PC-9 (cell line): ENCODE data around the gene ARSG. TPM values are rescaled to one million over a fixed set of nuclear protein-coding genes. Genes with fewer than 3 reads are reported as not detected.

ENCODE experiments used
- BruUV-seq: library from RNA; stranded (reverse); fragments of 400-500 nt; replicated peaks from 2 replicates; lab custom pipeline; 2021; lab: Mats Ljungman, UMichigan
- CTCF ChIA-PET: fragments of 300-600 bp; sonication (Branson Sonifier 250); formaldehyde crosslinking; loops from one replicate; lab custom pipeline; 2022; ENCODE audit warnings: antibody characterized with exemption; lab: Charles Lee
- POLR2A ChIA-PET: fragments of 300-600 bp; sonication (Branson Sonifier 250); formaldehyde crosslinking; loops from one replicate; lab custom pipeline; 2022; ENCODE audit warnings: antibody characterized with exemption; ENCODE audit not compliant: unreplicated experiment; lab: Charles Lee
- DNase-seq, 2 experiments: peaks; one replicate each; pipeline versions ENCODE4 v3.0.0 to v3.0.0-alpha.2; 2015 to 2022; ENCODE audit warnings: mixed read lengths in 1 of 2
- H2AFZ ChIP-seq: fragments of 200-600 bp; sonication (generic); 2 replicates; pipeline ENCODE4 v1.8.1; 2017; ENCODE audit warnings: antibody characterized with exemption
- H3F3A ChIP-seq: fragments of 200-600 bp; sonication (generic); 2 replicates; pipeline ENCODE4 v1.8.1; 2017; ENCODE audit warnings: antibody characterized with exemption, mild to moderate bottlenecking, low read depth; ENCODE audit not compliant: insufficient read depth
- H3K27ac ChIP-seq: fragments of 200-600 bp; sonication (generic); 2 replicates; pipeline ENCODE4 v1.6.1; 2016; ENCODE audit warnings: mixed run types
- H3K27me3 ChIP-seq: fragments of 200-600 bp; sonication (generic); 2 replicates; pipeline ENCODE4 v1.6.1; 2016; ENCODE audit warnings: low read depth, mixed run types; ENCODE audit not compliant: insufficient read depth
- H3K36me3 ChIP-seq: fragments of 200-600 bp; sonication (generic); 2 replicates; pipeline ENCODE4 v1.6.1; 2016; ENCODE audit warnings: low read depth, mixed run types
- H3K4me1 ChIP-seq: fragments of 200-600 bp; sonication (generic); replicated peaks from 2 replicates; pipeline ENCODE4 v1.6.1; 2016; ENCODE audit warnings: mixed run types; ENCODE audit not compliant: insufficient read depth
- H3K4me2 ChIP-seq: fragments of 200-600 bp; sonication (generic); 2 replicates; pipeline ENCODE4 v1.6.1; 2017; ENCODE audit warnings: mixed run types
- H3K4me3 ChIP-seq: fragments of 200-600 bp; sonication (generic); 2 replicates; pipeline ENCODE4 v1.6.1; 2016; ENCODE audit warnings: mixed run types
- H3K79me2 ChIP-seq: fragments of 200-600 bp; sonication (generic); 2 replicates; pipeline ENCODE4 v1.6.1; 2017; ENCODE audit warnings: low read depth, mixed run types
- H3K9me2 ChIP-seq: fragments of 200-600 bp; sonication (generic); 2 replicates; pipeline ENCODE4 v1.8.1; 2017; ENCODE audit warnings: mild to moderate bottlenecking; ENCODE audit not compliant: insufficient read depth
- H3K9me3 ChIP-seq: fragments of 200-600 bp; sonication (generic); 2 replicates; pipeline ENCODE4 v1.8.1; 2016; ENCODE audit warnings: low read depth; ENCODE audit not compliant: insufficient read depth
- H4K20me1 ChIP-seq: fragments of 200-600 bp; sonication (generic); 2 replicates; pipeline ENCODE4 v1.8.1; 2017; ENCODE audit not compliant: insufficient read depth
- CTCF ChIP-seq: fragments of 200-600 bp; sonication (generic); conservative IDR thresholded peaks from 2 replicates; pipeline ENCODE4 v1.6.1; 2017; ENCODE audit warnings: mixed run types, antibody characterized with exemption, mild to moderate bottlenecking, moderate library complexity
- EZH2 ChIP-seq: fragments of 200-600 bp; sonication (generic); IDR thresholded peaks from 2 replicates; pipeline ENCODE4 v1.8.0; 2017; ENCODE audit warnings: antibody characterized with exemption, low read depth
- intact Hi-C: fragments of 100-400 bp; cut with micrococcal nuclease; formaldehyde crosslinking; loops from one replicate; pipeline ENCODE4 v1.10.0; 2022; ENCODE audit not compliant: unreplicated experiment
- total RNA-seq: library from RNA; stranded (reverse); gene quantifications from 2 replicates; pipeline ENCODE4 v1.2.3, GENCODE V29; 2021

ARSG gene
- total RNA-seq, 1 experiment from 2014 or later = 4.0 TPM

GRCh38 chr17:68378268-68379176, 87.2 kb downstream of the ARSG start:
- DNase-seq = peak; percentile 52 to 95
- TF ChIP-seq CTCF (no peak), EZH2 (no peak)
- H3K27ac ChIP-seq = peak overlapping the region; percentile 87
- H3K4me1 ChIP-seq = peaks cover 63% of the 10 kb centered on the region
- peak overlapping the region; percentile 76 for H3K4me2 ChIP-seq
- no peaks in the 10 kb centered on the region for H3K9me3 ChIP-seq
- CTCF ChIA-PET = no interaction called here
- peak overlapping the region; percentile 49; the same call in 1 of the 2 replicates for H3K4me3 ChIP-seq
- intact Hi-C loops = loop anchor here (1.0 to 5.0 kb wide), 3 partner anchors 24 to 86 kb away; partner anchors contain the start of genes ARSG and SLC16A6
- BruUV-seq = TSS peak; percentile 41
- no peaks in the 10 kb centered on the region for H4K20me1 ChIP-seq
- no peaks in the 10 kb centered on the region for H3K79me2 ChIP-seq
- H2AFZ ChIP-seq = peak overlapping the region; percentile 74
- POLR2A ChIA-PET = no interaction called here
- H3F3A ChIP-seq = peaks cover 56% of the 10 kb centered on the region
- no peaks in the 10 kb centered on the region for H3K36me3 ChIP-seq
- H3K27me3 ChIP-seq = no peaks in the 10 kb centered on the region
- no peaks in the 10 kb centered on the region for H3K9me2 ChIP-seq

GRCh38 chr17:68379177-68379510, 87.8 kb downstream of the ARSG start:
- Histone ChIP-seq H3K4me2 (peak overlapping the region; percentile 76), H3K79me2 (no peaks in the 10 kb centered on the region), H3K4me3 (no peak overlapping the region; the same call in 1 of the 2 replicates), H3F3A (peaks cover 56% of the 10 kb centered on the region), H3K9me3 (no peaks in the 10 kb centered on the region), H2AFZ (no peak overlapping the region), H3K4me1 (peaks cover 63% of the 10 kb centered on the region), H4K20me1 (no peaks in the 10 kb centered on the region), H3K27me3 (no peaks in the 10 kb centered on the region), H3K27ac (peak overlapping the region; percentile 87), H3K9me2 (no peaks in the 10 kb centered on the region), H3K36me3 (no peaks in the 10 kb centered on the region)
- ChIA-PET POLR2A (no interaction called here), CTCF (no interaction called here)
- intact Hi-C loops = loop anchor here (2.0 to 5.0 kb wide), 2 partner anchors 24 to 87 kb away; partner anchors contain the start of genes ARSG and SLC16A6
- TF ChIP-seq CTCF (no peak), EZH2 (no peak)
- no peak for DNase-seq
- BruUV-seq = no TSS peak

GRCh38 chr17:68379692-68380677, 88.7 kb downstream of the ARSG start:
- H3K4me3 ChIP-seq = no peak overlapping the region
- intact Hi-C loops = loop anchor here (2.0 to 5.0 kb wide), 2 partner anchors 25 to 88 kb away; partner anchors contain the start of genes ARSG and SLC16A6
- POLR2A ChIA-PET = interaction anchor here (0.7 kb wide), 1 partner anchor 65 kb away, joined by 10 read pairs; no protein-coding TSS in a partner anchor

More at GRCh38 chr17:68379692-68380677, 88.7 kb downstream of the ARSG start:
- Histone ChIP-seq H3K4me1 (peaks cover 63% of the 10 kb centered on the region), H4K20me1 (no peaks in the 10 kb centered on the region), H3K9me3 (no peaks in the 10 kb centered on the region), H3K36me3 (no peaks in the 10 kb centered on the region), H3K9me2 (no peaks in the 10 kb centered on the region), H3F3A (peaks cover 56% of the 10 kb centered on the region), H3K79me2 (no peaks in the 10 kb centered on the region), H3K27me3 (no peaks in the 10 kb centered on the region), H3K4me2 (peak overlapping the region; percentile 64), H2AFZ (no peak overlapping the region), H3K27ac (peak overlapping the region; percentile 92)
- BruUV-seq = no TSS peak
- CTCF ChIA-PET = no interaction called here
- TF ChIP-seq EZH2 (no peak), CTCF (no peak)
- DNase-seq = no peak
